Endothelial cell (in vitro differentiated cells): Measurements from ENCODE around the gene RBM33. TPM values are rescaled to one million over a fixed set of nuclear protein-coding genes. Genes with fewer than 3 reads are reported as not detected.

ENCODE experiments used
- DNase-seq: peaks from one replicate; pipeline ENCODE4 v3.0.0; 2021; ENCODE audit warnings: low spot score
- H3K27ac Mint-ChIP-seq: one replicate; pipeline ENCODE4 v1.8.0; 2021; ENCODE audit warnings: mixed read lengths, inconsistent platforms; ENCODE audit not compliant: unreplicated experiment
- H3K27me3 Mint-ChIP-seq: one replicate; pipeline ENCODE4 v1.8.0; 2021; ENCODE audit warnings: mild to moderate bottlenecking, moderate library complexity, mixed read lengths, inconsistent platforms; ENCODE audit not compliant: unreplicated experiment
- H3K36me3 Mint-ChIP-seq: one replicate; pipeline ENCODE4 v1.8.0; 2021; ENCODE audit warnings: mild to moderate bottlenecking, low read depth, mixed read lengths, inconsistent platforms; ENCODE audit not compliant: unreplicated experiment
- H3K4me1 Mint-ChIP-seq: one replicate; pipeline ENCODE4 v1.8.0; 2021; ENCODE audit warnings: mild to moderate bottlenecking, mixed read lengths, inconsistent platforms; ENCODE audit not compliant: unreplicated experiment
- H3K4me3 Mint-ChIP-seq: one replicate; pipeline ENCODE4 v1.8.0; 2021; ENCODE audit warnings: mild to moderate bottlenecking, mixed read lengths, inconsistent platforms; ENCODE audit not compliant: unreplicated experiment
- H3K9me3 Mint-ChIP-seq: one replicate; pipeline ENCODE4 v1.8.0; 2021; ENCODE audit warnings: mixed read lengths, inconsistent platforms; ENCODE audit not compliant: unreplicated experiment
- CTCF ChIP-seq: fragments of 200-600 bp; sonication (generic); IDR thresholded peaks from one replicate; pipeline ENCODE4 v1.5.0; 2021; ENCODE audit warnings: antibody characterized with exemption; ENCODE audit not compliant: unreplicated experiment
- total RNA-seq: library from RNA; stranded (reverse); fragmentation: NEBNext Ultra II Directional; extraction: Animal tissue kit (Norgen Biotek cat#: 25700); gene quantifications from one replicate; pipeline ENCODE4 v1.2.1, GENCODE V29; 2021; ENCODE audit not compliant: unreplicated experiment

The RBM33 gene
- total RNA-seq, 1 donor from 2014 or later, result 65.3 TPM

GRCh38 chr7:155810770-155811559 lies 166.5 kb downstream of the RBM33 start:
- no peak for DNase-seq
- H3K36me3 Mint-ChIP-seq, result peaks cover 4% of the 10 kb centered on the region
- no peak overlapping the region for H3K27ac Mint-ChIP-seq
- H3K4me1 Mint-ChIP-seq, result peaks cover 33% of the 10 kb centered on the region
- H3K27me3 Mint-ChIP-seq, result peaks cover 46% of the 10 kb centered on the region
- H3K9me3 Mint-ChIP-seq, result no peaks in the 10 kb centered on the region
- H3K4me3 Mint-ChIP-seq, result peak overlapping the region; percentile 31
- no peak for TF ChIP-seq CTCF

GRCh38 chr7:155811560-155811894 lies 167.1 kb downstream of the RBM33 start:
- Mint-ChIP-seq H3K9me3 (no peaks in the 10 kb centered on the region), H3K36me3 (peaks cover 4% of the 10 kb centered on the region), H3K4me1 (peaks cover 31% of the 10 kb centered on the region), H3K27me3 (peaks cover 46% of the 10 kb centered on the region), H3K27ac (no peak overlapping the region), H3K4me3 (peak overlapping the region; percentile 74)
- no peak for DNase-seq
- no peak for TF ChIP-seq CTCF

- TF ChIP-seq CTCF, result no peak
- Mint-ChIP-seq H3K4me3 (peak within 1 kb of the TSS; percentile 74), H3K36me3 (peaks cover 4% of the 10 kb centered on the region), H3K4me1 (peaks cover 31% of the 10 kb centered on the region), H3K27ac (no peak within 1 kb of the TSS), H3K9me3 (no peaks in the 10 kb centered on the region), H3K27me3 (peaks cover 49% of the 10 kb centered on the region)
- DNase-seq, result no peak
These were observed 167.7 kb downstream of the RBM33 start, which contains the start of gene SHH for GRCh38 chr7:155811895-155812761. TSS of gene SHH (minus strand) at chr7:155812463. CDS start at chr7:155812122, 341 bp downstream.

GRCh38 chr7:155813125-155813524 lies 168.7 kb downstream of the RBM33 start:
- Mint-ChIP-seq H3K27ac (no peak overlapping the region), H3K9me3 (no peaks in the 10 kb centered on the region), H3K36me3 (peaks cover 4% of the 10 kb centered on the region), H3K4me3 (no peak overlapping the region), H3K27me3 (peaks cover 44% of the 10 kb centered on the region), H3K4me1 (peaks cover 23% of the 10 kb centered on the region)
- DNase-seq, result no peak
- TF ChIP-seq CTCF, result no peak
